Fibroblast of gingiva (primary cell): ENCODE data around the gene GGTLC1.
"Not testable (repeated sequence)": the region's sequence is repeated elsewhere in the genome, so short reads cannot be mapped to it uniquely, and the experiment has no call there.

Experiments
- DNase-seq: peaks from one replicate; pipeline ENCODE4 v3.0.0-alpha.2; 2011; ENCODE audit warnings: low read depth

GGTLC1 gene

GRCh38 chr20:23994001-23994633 lies 5.5 kb upstream of the GGTLC1 start:
- not testable (repeated sequence) for DNase-seq

- DNase-seq, result not testable (repeated sequence)
These were observed 4.9 kb upstream of the GGTLC1 start for GRCh38 chr20:23993440-23993839.

- DNase-seq, result not testable (repeated sequence)
These were observed 1.7 kb upstream of the GGTLC1 start for GRCh38 chr20:23990296-23990695.

GRCh38 chr20:23988966-23989365 lies 387 bp upstream of the GGTLC1 start:
- not testable (repeated sequence) for DNase-seq

- DNase-seq, result not testable (repeated sequence)
These were observed 1.9 kb downstream of the GGTLC1 start for GRCh38 chr20:23986716-23987115.

GRCh38 chr20:23986310-23986709 lies 2.3 kb downstream of the GGTLC1 start:
- DNase-seq, result not testable (repeated sequence)

GRCh38 chr20:23985790-23986225 lies 2.8 kb downstream of the GGTLC1 start:
- DNase-seq, result not testable (repeated sequence)

- DNase-seq, result not testable (repeated sequence)
These were observed 3.4 kb downstream of the GGTLC1 start for GRCh38 chr20:23985066-23985789.

GRCh38 chr20:23984476-23985023 lies 4.0 kb downstream of the GGTLC1 start:
- not testable (repeated sequence) for DNase-seq

GRCh38 chr20:23982112-23983018 lies 6.2 kb downstream of the GGTLC1 start:
- not testable (repeated sequence) for DNase-seq

GRCh38 chr20:23981526-23981925 lies 7.1 kb downstream of the GGTLC1 start:
- DNase-seq, result not testable (repeated sequence)

GRCh38 chr20:23981014-23981413 lies 7.6 kb downstream of the GGTLC1 start:
- not testable (repeated sequence) for DNase-seq

- DNase-seq, result not testable (repeated sequence)
These were observed 8.4 kb downstream of the GGTLC1 start for GRCh38 chr20:23979899-23980811.

- not testable (repeated sequence) for DNase-seq
These were observed 9.2 kb downstream of the GGTLC1 start for GRCh38 chr20:23979380-23979779.

GRCh38 chr20:23978457-23978856 lies 10.1 kb downstream of the GGTLC1 start:
- not testable (repeated sequence) for DNase-seq

GRCh38 chr20:23974966-23975365 lies 13.6 kb downstream of the GGTLC1 start:
- no peak for DNase-seq

GRCh38 chr20:23971310-23971709 lies 17.3 kb downstream of the GGTLC1 start:
- DNase-seq, result no peak

GRCh38 chr20:23970049-23970448 lies 18.5 kb downstream of the GGTLC1 start:
- DNase-seq, result no peak

- DNase-seq, result no peak
These were observed 21.0 kb downstream of the GGTLC1 start for GRCh38 chr20:23967616-23967979.

GRCh38 chr20:23966927-23967615 lies 21.5 kb downstream of the GGTLC1 start:
- no peak for DNase-seq
